Measurements from ENCODE around the gene TRIM39. TPM values are rescaled to one million over a fixed set of nuclear protein-coding genes. Genes with fewer than 3 reads are reported as not detected.

Gene TRIM39
- total RNA-seq, 2 donors from 2014 or later, result 16.4 to 17.1 TPM

GRCh38 chr6:30378290-30378937 lies 51.7 kb downstream of the TRIM39 start:
- WGBS, 2 experiments (ENCODE audit: insufficient coverage in 1 of 2, insufficient read length in 1 of 2), result 0% methylated on average over 1 of the region's 1 CpG

GRCh38 chr6:30380464-30380863 lies 53.7 kb downstream of the TRIM39 start:
- Histone ChIP-seq H3K9me3 (ENCODE audit: control insufficient read depth, low read length) (no peaks in the 10 kb centered on the region), H3K9ac (ENCODE audit: extremely low read depth, low read length, poor library complexity, severe bottlenecking) (no peak overlapping the region), H3K4me1 (ENCODE audit: control insufficient read depth, insufficient read depth, low read length) (no peaks in the 10 kb centered on the region), H3K27me3 (ENCODE audit: control insufficient read depth, insufficient read depth, low read length, poor library complexity, severe bottlenecking) (peaks cover 75% of the 10 kb centered on the region), H3K36me3 (ENCODE audit: control insufficient read depth, insufficient read depth, low read length) (no peaks in the 10 kb centered on the region), H3K27ac (ENCODE audit: low read depth, low read length) (no peak overlapping the region), H3K4me3 (ENCODE audit: low read length) (no peak overlapping the region)
- Mint-ChIP-seq H3K4me3 (no peak overlapping the region), H3K27ac (no peak overlapping the region), H3K36me3 (ENCODE audit: low read depth) (no peaks in the 10 kb centered on the region), H3K27me3 (ENCODE audit: insufficient read depth) (peaks cover 63% of the 10 kb centered on the region), H3K4me1 (no peaks in the 10 kb centered on the region), H3K9me3 (no peaks in the 10 kb centered on the region)
- 48% methylated on average over 5 of the region's 5 CpGs; no CpG with 5 or more reads in 1 of the 2 experiments for WGBS, 2 experiments (ENCODE audit: insufficient coverage in 1 of 2, insufficient read length in 1 of 2)
- no peak for TF ChIP-seq CTCF (conservative IDR thresholded peaks at IDR 0.05)
- DNase-seq, result no peak

More at GRCh38 chr6:30378290-30378937, 51.7 kb downstream of the TRIM39 start:
- Histone ChIP-seq H3K9ac (ENCODE audit: extremely low read depth, low read length, poor library complexity, severe bottlenecking) (no peak overlapping the region), H3K9me3 (ENCODE audit: control insufficient read depth, low read length) (no peaks in the 10 kb centered on the region), H3K27ac (ENCODE audit: low read depth, low read length) (no peak overlapping the region), H3K4me1 (ENCODE audit: control insufficient read depth, insufficient read depth, low read length) (no peaks in the 10 kb centered on the region), H3K27me3 (ENCODE audit: control insufficient read depth, insufficient read depth, low read length, poor library complexity, severe bottlenecking) (peaks cover 76% of the 10 kb centered on the region), H3K36me3 (ENCODE audit: control insufficient read depth, insufficient read depth, low read length) (no peaks in the 10 kb centered on the region), H3K4me3 (ENCODE audit: low read length) (no peak overlapping the region)
- DNase-seq, result no peak
- H3K9me3 Mint-ChIP-seq, result no peaks in the 10 kb centered on the region
- H3K36me3 Mint-ChIP-seq (ENCODE audit: low read depth), result no peaks in the 10 kb centered on the region
- H3K27ac Mint-ChIP-seq, result no peak overlapping the region
- no peaks in the 10 kb centered on the region for H3K4me1 Mint-ChIP-seq
- peaks cover 57% of the 10 kb centered on the region for H3K27me3 Mint-ChIP-seq (ENCODE audit: insufficient read depth)
- TF ChIP-seq CTCF (conservative IDR thresholded peaks at IDR 0.05), result no peak
- no peak overlapping the region for H3K4me3 Mint-ChIP-seq

- 48 to 58% methylated on average over 2 to 3 of the region's 3 CpGs for WGBS, 2 experiments (ENCODE audit: insufficient coverage in 1 of 2, insufficient read length in 1 of 2)
- no peak overlapping the region for H3K27ac Mint-ChIP-seq
- H3K4me3 ChIP-seq (ENCODE audit: low read length), result no peak overlapping the region
- H3K36me3 ChIP-seq (ENCODE audit: control insufficient read depth, insufficient read depth, low read length), result no peaks in the 10 kb centered on the region
- peaks cover 92% of the 10 kb centered on the region for H3K27me3 ChIP-seq (ENCODE audit: control insufficient read depth, insufficient read depth, low read length, poor library complexity, severe bottlenecking)
- H3K4me1 Mint-ChIP-seq, result no peaks in the 10 kb centered on the region
- H3K9ac ChIP-seq (ENCODE audit: extremely low read depth, low read length, poor library complexity, severe bottlenecking), result no peak overlapping the region
- DNase-seq, result no peak
- TF ChIP-seq CTCF (conservative IDR thresholded peaks at IDR 0.05), result no peak
- no peak overlapping the region for H3K4me3 Mint-ChIP-seq
- H3K4me1 ChIP-seq (ENCODE audit: control insufficient read depth, insufficient read depth, low read length), result no peaks in the 10 kb centered on the region
- H3K27ac ChIP-seq (ENCODE audit: low read depth, low read length), result no peak overlapping the region
- no peaks in the 10 kb centered on the region for H3K9me3 ChIP-seq (ENCODE audit: control insufficient read depth, low read length)
- H3K27me3 Mint-ChIP-seq (ENCODE audit: insufficient read depth), result peaks cover 81% of the 10 kb centered on the region
- H3K36me3 Mint-ChIP-seq (ENCODE audit: low read depth), result no peaks in the 10 kb centered on the region
- no peaks in the 10 kb centered on the region for H3K9me3 Mint-ChIP-seq
These were observed 59.4 kb downstream of the TRIM39 start for GRCh38 chr6:30386166-30386565.

Measured in endodermal cell (in vitro differentiated cells).